Activated B cell treated with CpG ODN at 0.5 μM for 24 hours (primary cell): ENCODE measurements around the gene MSI2. TPM values are rescaled to one million over a fixed set of nuclear protein-coding genes. Genes with fewer than 3 reads are reported as not detected.

Experiments
- ATAC-seq: fragments of 200-7000 bp; cut with Tn5 transposase; one replicate; pipeline ENCODE4 v1.10.0; 2021; ENCODE audit warnings: low read depth, mild to moderate bottlenecking, moderate library complexity
- CTCF ChIA-PET: fragments of 350-600 bp; sonication (Branson Sonifier 250); formaldehyde crosslinking; loops from one replicate; lab custom pipeline; 2021; ENCODE audit warnings: antibody characterized with exemption; lab: Charles Lee
- POLR2A ChIA-PET: fragments of 350-600 bp; sonication (Branson Sonifier 250); formaldehyde crosslinking; loops from one replicate; lab custom pipeline; 2021; ENCODE audit warnings: antibody characterized with exemption; lab: Charles Lee
- DNase-seq: peaks from one replicate; pipeline ENCODE4 v3.0.0; 2022
- H3K27ac Mint-ChIP-seq: one replicate; pipeline ENCODE4 v1.8.0; 2020; ENCODE audit warnings: mixed read lengths
- H3K27me3 Mint-ChIP-seq: one replicate; pipeline ENCODE4 v1.8.0; 2021; ENCODE audit warnings: mixed read lengths
- H3K36me3 Mint-ChIP-seq: one replicate; pipeline ENCODE4 v1.8.0; 2021; ENCODE audit warnings: low read depth, mixed read lengths
- H3K4me1 Mint-ChIP-seq: one replicate; pipeline ENCODE4 v1.8.0; 2021; ENCODE audit warnings: mixed read lengths
- H3K4me3 Mint-ChIP-seq: one replicate; pipeline ENCODE4 v1.8.0; 2020; ENCODE audit warnings: mild to moderate bottlenecking, mixed read lengths
- H3K9me3 Mint-ChIP-seq: one replicate; pipeline ENCODE4 v1.8.0; 2020; ENCODE audit warnings: mixed read lengths
- CTCF ChIP-seq: fragments of 200-600 bp; IDR thresholded peaks from one replicate; pipeline ENCODE4 v1.8.0; 2022; ENCODE audit warnings: antibody characterized with exemption, mild to moderate bottlenecking
- intact Hi-C: fragments of 100-400 bp; cut with micrococcal nuclease; formaldehyde crosslinking; loops from one replicate; pipeline ENCODE4 v1.15.1; 2024
- total RNA-seq: library from RNA; stranded (reverse); gene quantifications from 2 replicates; pipeline ENCODE4 v1.2.3, GENCODE V29; 2022

Gene MSI2
- total RNA-seq, 1 donor from 2014 or later: 102 TPM

GRCh38 chr17:57569853-57570252, 313.5 kb downstream of the MSI2 start:
- intact Hi-C loops: no loop called here
- no peaks in the 10 kb centered on the region for H3K9me3 Mint-ChIP-seq
- no peak overlapping the region for H3K4me3 Mint-ChIP-seq
- no peaks in the 10 kb centered on the region for H3K27me3 Mint-ChIP-seq
- H3K4me1 Mint-ChIP-seq: peaks cover 2% of the 10 kb centered on the region
- DNase-seq (no peak), ATAC-seq (no peak)
- ChIA-PET POLR2A (no interaction called here), CTCF (no interaction called here)
- TF ChIP-seq CTCF: no peak
- H3K27ac Mint-ChIP-seq: no peak overlapping the region
- peaks cover 8% of the 10 kb centered on the region for H3K36me3 Mint-ChIP-seq

GRCh38 chr17:57570724-57571344, 314.5 kb downstream of the MSI2 start:
- ATAC-seq (no peak), DNase-seq (no peak)
- CTCF ChIA-PET: interaction anchor here (0.8 kb wide), 1 partner anchor 328 kb away, joined by 3 read pairs; no protein-coding TSS in a partner anchor
- no peak overlapping the region for H3K27ac Mint-ChIP-seq
- H3K27me3 Mint-ChIP-seq: no peaks in the 10 kb centered on the region
- TF ChIP-seq CTCF: no peak
- POLR2A ChIA-PET: interaction anchor here (0.6 kb wide), 1 partner anchor 319 kb away, joined by 4 read pairs; no protein-coding TSS in a partner anchor
- intact Hi-C loops: no loop called here
- no peak overlapping the region for H3K4me3 Mint-ChIP-seq
- peaks cover 4% of the 10 kb centered on the region for H3K4me1 Mint-ChIP-seq
- peaks cover 1% of the 10 kb centered on the region for H3K36me3 Mint-ChIP-seq
- no peaks in the 10 kb centered on the region for H3K9me3 Mint-ChIP-seq

DNA sequence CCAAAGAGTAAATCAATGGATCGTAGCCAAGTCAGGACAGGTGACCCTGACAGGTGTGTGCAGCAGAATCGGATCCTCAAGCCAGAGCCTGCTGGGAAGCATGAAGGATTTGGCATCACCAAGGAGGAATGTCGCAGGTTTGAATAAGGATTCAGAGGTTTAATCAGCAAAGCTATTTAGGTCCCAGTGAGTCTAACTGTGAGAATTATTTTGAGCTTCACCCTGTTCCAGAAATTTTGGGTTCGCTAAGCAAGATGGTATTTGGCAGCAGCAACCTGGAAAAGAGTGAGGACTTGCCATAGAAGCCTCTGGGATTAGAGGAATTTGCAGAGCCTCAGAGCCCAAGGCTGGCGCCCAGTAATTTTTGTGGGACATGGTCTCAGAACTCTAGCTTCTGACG, 315.7 kb downstream of the MSI2 start:
- H3K4me3 Mint-ChIP-seq: no peak overlapping the region
- H3K27me3 Mint-ChIP-seq: no peaks in the 10 kb centered on the region
- POLR2A ChIA-PET: no interaction called here
- CTCF ChIA-PET: interaction anchor here (0.7 kb wide), 1 partner anchor 19 kb away, joined by 3 read pairs; no protein-coding TSS in a partner anchor
- peaks cover 4% of the 10 kb centered on the region for H3K4me1 Mint-ChIP-seq
- intact Hi-C loops: no loop called here
- H3K36me3 Mint-ChIP-seq: peaks cover 3% of the 10 kb centered on the region
- ATAC-seq (no peak), DNase-seq (no peak)
- H3K27ac Mint-ChIP-seq: no peak overlapping the region
- no peak for TF ChIP-seq CTCF
- no peaks in the 10 kb centered on the region for H3K9me3 Mint-ChIP-seq

DNA sequence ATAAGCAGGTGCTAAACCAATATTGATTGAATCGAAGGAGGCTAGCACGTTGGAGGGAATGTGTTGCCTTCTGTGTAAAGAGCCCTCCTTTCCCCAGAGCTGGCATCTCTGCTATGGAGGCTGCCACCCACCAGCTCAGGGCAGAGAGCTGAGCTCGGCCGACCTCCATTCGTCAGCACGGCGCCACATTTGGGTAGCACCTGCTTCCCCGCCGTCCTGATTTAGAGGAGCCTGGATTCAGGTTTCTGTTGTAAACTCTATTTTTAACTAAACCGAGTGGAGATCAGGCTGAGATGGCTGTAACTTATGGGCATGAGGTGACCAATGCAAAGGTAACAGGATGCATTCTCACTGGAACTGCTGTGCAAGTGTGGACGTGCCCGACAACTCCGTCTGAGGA, 316.3 kb downstream of the MSI2 start:
- POLR2A ChIA-PET: no interaction called here
- intact Hi-C loops: no loop called here
- ATAC-seq (no peak), DNase-seq (no peak)
- H3K27ac Mint-ChIP-seq: no peak overlapping the region
- no peak for TF ChIP-seq CTCF
- H3K27me3 Mint-ChIP-seq: no peaks in the 10 kb centered on the region
- peaks cover 3% of the 10 kb centered on the region for H3K36me3 Mint-ChIP-seq
- peaks cover 5% of the 10 kb centered on the region for H3K4me1 Mint-ChIP-seq
- H3K9me3 Mint-ChIP-seq: no peaks in the 10 kb centered on the region
- no peak overlapping the region for H3K4me3 Mint-ChIP-seq
- CTCF ChIA-PET: interaction anchor here (0.7 kb wide), 1 partner anchor 20 kb away, joined by 3 read pairs; no protein-coding TSS in a partner anchor

- ATAC-seq (no peak), DNase-seq (no peak)
- POLR2A ChIA-PET: no interaction called here
- Mint-ChIP-seq H3K27me3 (no peaks in the 10 kb centered on the region), H3K27ac (no peak overlapping the region), H3K4me3 (no peak overlapping the region), H3K4me1 (peaks cover 18% of the 10 kb centered on the region), H3K9me3 (no peaks in the 10 kb centered on the region), H3K36me3 (peaks cover 3% of the 10 kb centered on the region)
- CTCF ChIA-PET: no interaction called here
- intact Hi-C loops: no loop called here
- TF ChIP-seq CTCF: no peak
These were observed 317.8 kb downstream of the MSI2 start for GRCh38 chr17:57574040-57574513.
